HG02588 (cell line): ENCODE data around the gene PHF11.
"Not testable (repeated sequence)": the region's sequence is repeated elsewhere in the genome, so short reads cannot be mapped to it uniquely, and the experiment has no call there.

Source experiments
- ATAC-seq: cut with Tn5 transposase; IDR thresholded peaks from one replicate; pipeline ENCODE4 v1.9.1; 2021; ENCODE audit warnings: mild to moderate bottlenecking, moderate library complexity; ENCODE audit not compliant: unreplicated experiment

The PHF11 gene

GRCh38 chr13:49543656-49544055, 47.9 kb downstream of the PHF11 start:
- no peak for ATAC-seq

- no peak for ATAC-seq
These were observed 49.9 kb downstream of the PHF11 start for GRCh38 chr13:49545661-49546060.

- ATAC-seq: no peak
These were observed 50.8 kb downstream of the PHF11 start for GRCh38 chr13:49546561-49546960.

GRCh38 chr13:49549289-49549688, 53.5 kb downstream of the PHF11 start:
- no peak for ATAC-seq

GRCh38 chr13:49550942-49551644, 55.3 kb downstream of the PHF11 start:
- ATAC-seq: no peak

GRCh38 chr13:49553888-49554287, 58.1 kb downstream of the PHF11 start:
- no peak for ATAC-seq

GRCh38 chr13:49554387-49554786, 58.6 kb downstream of the PHF11 start:
- ATAC-seq: no peak

- ATAC-seq: no peak
These were observed 63.3 kb downstream of the PHF11 start for GRCh38 chr13:49559006-49559405.

GRCh38 chr13:49560270-49561061, 64.7 kb downstream of the PHF11 start:
- no peak for ATAC-seq

GRCh38 chr13:49561062-49561410, 65.3 kb downstream of the PHF11 start:
- ATAC-seq: no peak

- ATAC-seq: no peak
These were observed 67.8 kb downstream of the PHF11 start for GRCh38 chr13:49563516-49563915.

- ATAC-seq: not testable (repeated sequence)
These were observed 69.7 kb downstream of the PHF11 start for GRCh38 chr13:49565461-49565860.

GRCh38 chr13:49566461-49566860, 70.7 kb downstream of the PHF11 start:
- no peak for ATAC-seq

GRCh38 chr13:49567491-49567890, 71.7 kb downstream of the PHF11 start:
- no peak for ATAC-seq

- ATAC-seq: no peak
These were observed 74.4 kb downstream of the PHF11 start for GRCh38 chr13:49569993-49570689.

- no peak for ATAC-seq
These were observed 75.8 kb downstream of the PHF11 start for GRCh38 chr13:49571299-49572240.
